ENCODE measurements around the gene NRXN2. TPM values are rescaled to one million over a fixed set of nuclear protein-coding genes. Genes with fewer than 3 reads are reported as not detected.

Gene NRXN2
- total and polyA plus RNA-seq, 9 donors: 11.8 to 41.8 (median 30.5) TPM

DNA sequence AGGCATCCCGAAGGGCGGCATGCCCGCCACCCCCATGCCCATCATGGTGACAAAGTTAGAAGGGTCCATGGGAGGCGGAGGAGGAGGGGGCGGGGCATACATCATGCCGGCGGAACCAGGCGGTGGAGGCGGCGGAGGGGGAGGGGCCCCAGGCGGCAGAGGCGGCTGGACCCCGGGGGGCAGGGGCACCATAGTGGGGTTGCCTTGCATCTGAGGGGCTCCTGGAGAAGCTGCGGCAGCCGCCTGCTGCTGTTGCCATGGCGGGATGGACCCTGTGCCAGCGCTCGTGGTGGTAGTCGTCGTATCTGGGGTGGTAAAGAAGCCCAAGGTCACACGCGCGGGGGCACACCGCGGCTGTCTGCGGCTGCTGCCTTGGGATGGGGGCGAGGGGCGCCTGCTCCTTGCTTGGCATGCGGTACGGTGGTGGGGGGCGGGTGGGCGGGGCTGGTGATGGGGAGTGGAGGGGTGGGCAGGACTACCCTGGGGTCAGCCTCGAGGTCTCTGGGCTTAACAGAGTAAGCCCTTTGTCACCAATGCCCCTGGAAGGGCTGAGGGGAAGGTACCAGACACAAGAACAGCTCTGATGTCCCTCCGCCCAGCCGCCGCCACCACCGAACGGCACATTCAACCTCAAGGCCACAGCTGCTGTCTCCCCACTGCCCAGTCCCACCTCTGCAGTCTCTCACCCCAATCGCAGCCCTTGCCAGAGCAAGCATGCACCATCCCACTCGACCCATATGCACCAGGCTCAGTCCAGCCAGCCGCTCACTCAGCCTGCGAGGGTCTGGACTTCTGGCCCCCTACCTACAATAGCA is 43.1 kb upstream of the NRXN2 start:
- Histone ChIP-seq H3K9me3 (replicated peaks; ENCODE audit: control insufficient read depth, low read depth, low read length) (no peaks in the 10 kb centered on the region), H3K36me3 (ENCODE audit: control insufficient read depth, insufficient read depth, low read length) (peaks cover 87% of the 10 kb centered on the region), H3K27ac (ENCODE audit: low read length) (no peak overlapping the region), H3K4me3 (ENCODE audit: low read length) (no peak overlapping the region), H3K27me3 (ENCODE audit: control insufficient read depth, insufficient read depth, low read length) (no peaks in the 10 kb centered on the region), H3K4me1 (ENCODE audit: control insufficient read depth, insufficient read depth, low read length) (peaks cover 30% of the 10 kb centered on the region)
- no peak for DNase-seq
- 83% methylated on average over 20 of the region's 42 CpGs for WGBS (ENCODE audit: insufficient coverage)

DNA sequence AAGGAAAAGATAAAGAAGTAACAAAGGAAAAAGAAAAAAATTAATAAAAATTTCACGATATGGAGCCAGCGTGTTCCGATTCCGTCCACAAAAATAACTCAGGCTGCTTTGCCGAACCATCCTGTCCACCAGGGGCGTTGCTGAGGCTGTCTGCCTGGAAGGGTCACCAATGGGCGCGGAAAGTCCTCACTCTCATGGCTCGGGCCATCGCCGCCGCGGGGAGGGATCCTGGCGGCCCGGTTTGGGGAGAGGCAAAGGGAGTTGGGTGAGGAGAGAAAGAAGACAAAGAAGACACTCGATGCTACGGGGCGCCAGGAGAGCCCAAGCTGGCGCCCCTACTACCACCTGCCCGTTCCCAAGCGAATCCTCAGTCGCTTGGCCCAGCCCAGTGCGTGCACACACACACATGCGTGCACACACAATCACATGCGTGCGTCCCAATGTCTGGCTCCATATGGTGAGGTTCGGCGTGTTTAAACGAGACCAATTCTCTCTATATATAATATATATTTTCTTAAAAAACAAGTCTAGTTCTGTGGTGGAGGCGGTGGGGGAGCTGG is 42.4 kb upstream of the NRXN2 start:
- Histone ChIP-seq H3K36me3 (ENCODE audit: control insufficient read depth, insufficient read depth, low read length) (peaks cover 80% of the 10 kb centered on the region), H3K27me3 (ENCODE audit: control insufficient read depth, insufficient read depth, low read length) (no peaks in the 10 kb centered on the region), H3K4me1 (ENCODE audit: control insufficient read depth, insufficient read depth, low read length) (peaks cover 36% of the 10 kb centered on the region), H3K4me3 (ENCODE audit: low read length) (no peak overlapping the region), H3K27ac (ENCODE audit: low read length) (no peak overlapping the region), H3K9me3 (replicated peaks; ENCODE audit: control insufficient read depth, low read depth, low read length) (no peaks in the 10 kb centered on the region)
- no peak for DNase-seq
- 82% methylated on average over 23 of the region's 30 CpGs for WGBS (ENCODE audit: insufficient coverage)

GRCh38 chr11:64764753-64765152 is 41.8 kb upstream of the NRXN2 start:
- no peak for DNase-seq
- Histone ChIP-seq H3K4me3 (ENCODE audit: low read length) (no peak overlapping the region), H3K36me3 (ENCODE audit: control insufficient read depth, insufficient read depth, low read length) (peaks cover 74% of the 10 kb centered on the region), H3K4me1 (ENCODE audit: control insufficient read depth, insufficient read depth, low read length) (peaks cover 43% of the 10 kb centered on the region), H3K27ac (ENCODE audit: low read length) (no peak overlapping the region), H3K27me3 (ENCODE audit: control insufficient read depth, insufficient read depth, low read length) (no peaks in the 10 kb centered on the region), H3K9me3 (replicated peaks; ENCODE audit: control insufficient read depth, low read depth, low read length) (no peaks in the 10 kb centered on the region)
- WGBS (ENCODE audit: insufficient coverage): 75% methylated on average over 2 of the region's 8 CpGs

DNA sequence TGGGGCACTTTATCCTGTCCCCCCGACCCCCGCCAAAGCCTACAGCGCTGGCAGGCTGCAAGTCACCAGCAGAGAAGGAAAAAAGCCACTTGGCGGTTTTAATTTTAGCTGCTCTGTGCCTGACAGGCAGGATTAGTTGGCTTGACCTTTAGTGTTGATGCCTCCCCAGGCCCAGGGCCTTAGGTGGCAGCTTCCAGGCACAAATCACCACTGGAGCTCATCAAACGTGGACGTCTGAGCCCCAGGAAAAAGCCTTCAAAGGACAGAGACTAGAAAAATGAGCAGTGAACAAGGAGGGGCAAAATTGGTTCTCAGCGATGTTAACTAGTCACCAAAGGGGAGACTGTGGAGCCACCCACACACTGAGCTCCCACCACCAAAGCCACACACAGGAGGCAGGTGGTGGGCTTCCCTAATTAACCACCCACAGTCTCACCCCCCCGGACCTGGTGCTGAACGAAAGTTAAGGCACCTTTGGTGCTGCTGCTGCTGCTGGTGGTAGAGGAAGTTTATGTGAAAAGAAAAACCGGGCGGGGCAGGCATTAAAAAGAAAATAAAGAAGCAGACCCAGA is 41.1 kb upstream of the NRXN2 start:
- no peak for DNase-seq
- H3K27ac ChIP-seq (ENCODE audit: low read length): peak overlapping the region; percentile 42
- no peaks in the 10 kb centered on the region for H3K9me3 ChIP-seq (replicated peaks; ENCODE audit: control insufficient read depth, low read depth, low read length)
- 74% methylated on average over 5 of the region's 11 CpGs for WGBS (ENCODE audit: insufficient coverage)
- no peak overlapping the region for H3K4me3 ChIP-seq (ENCODE audit: low read length)
- H3K27me3 ChIP-seq (ENCODE audit: control insufficient read depth, insufficient read depth, low read length): no peaks in the 10 kb centered on the region
- H3K36me3 ChIP-seq (ENCODE audit: control insufficient read depth, insufficient read depth, low read length): peaks cover 68% of the 10 kb centered on the region
- peaks cover 49% of the 10 kb centered on the region for H3K4me1 ChIP-seq (ENCODE audit: control insufficient read depth, insufficient read depth, low read length)

GRCh38 chr11:64763526-64764039 is 40.6 kb upstream of the NRXN2 start:
- Histone ChIP-seq H3K36me3 (ENCODE audit: control insufficient read depth, insufficient read depth, low read length) (peaks cover 62% of the 10 kb centered on the region), H3K9me3 (replicated peaks; ENCODE audit: control insufficient read depth, low read depth, low read length) (no peaks in the 10 kb centered on the region), H3K27ac (ENCODE audit: low read length) (peak overlapping the region; percentile 62), H3K27me3 (ENCODE audit: control insufficient read depth, insufficient read depth, low read length) (no peaks in the 10 kb centered on the region), H3K4me3 (ENCODE audit: low read length) (no peak overlapping the region), H3K4me1 (ENCODE audit: control insufficient read depth, insufficient read depth, low read length) (peaks cover 54% of the 10 kb centered on the region)
- DNase-seq: no peak
- WGBS (ENCODE audit: insufficient coverage): 29% methylated on average over 6 of the region's 6 CpGs

DNA sequence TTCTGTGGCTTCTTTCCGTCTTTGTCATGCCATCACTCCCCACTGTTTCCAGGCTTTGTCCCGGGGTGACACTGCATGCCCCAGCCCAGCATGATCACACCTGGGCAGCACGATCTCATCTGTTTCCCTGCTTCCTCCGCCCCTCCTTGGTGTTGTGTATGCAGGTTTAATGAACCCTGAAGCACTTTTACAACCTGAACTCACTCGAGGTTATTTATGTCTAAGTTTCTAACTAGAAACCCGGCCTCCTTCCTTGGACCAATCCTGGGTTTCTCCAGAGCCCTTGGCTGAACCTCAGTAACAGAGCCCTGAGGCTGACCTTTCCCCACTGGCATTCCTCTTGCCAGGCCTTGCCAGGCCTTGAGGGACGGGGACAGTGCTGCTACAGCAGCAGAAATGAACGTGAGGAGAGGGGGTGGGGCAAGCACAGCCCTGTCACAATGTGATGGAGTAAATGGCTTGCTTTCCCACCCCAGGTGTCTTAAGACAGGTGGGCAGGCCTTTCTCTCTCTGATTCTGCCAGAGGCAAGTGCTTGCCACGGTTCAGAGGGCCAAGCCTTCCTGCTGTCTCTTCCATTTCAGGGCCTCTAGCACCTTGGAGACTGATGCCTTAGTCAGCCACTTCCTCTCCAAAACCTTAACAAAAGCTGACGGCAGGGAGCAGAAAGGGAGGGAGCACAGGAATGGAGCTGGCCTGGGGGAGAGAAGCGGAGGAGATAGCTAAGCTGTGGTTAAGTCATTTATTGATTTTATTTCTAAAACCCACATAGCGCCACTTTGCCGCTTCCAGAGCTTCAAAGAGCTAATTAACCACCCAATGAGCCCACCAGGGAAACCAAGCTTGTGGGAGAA is 39.9 kb upstream of the NRXN2 start:
- DNase-seq: peak; percentile 58
- WGBS (ENCODE audit: insufficient coverage): 19% methylated on average over 6 of the region's 13 CpGs
- Histone ChIP-seq H3K9me3 (replicated peaks; ENCODE audit: control insufficient read depth, low read depth, low read length) (no peaks in the 10 kb centered on the region), H3K4me1 (ENCODE audit: control insufficient read depth, insufficient read depth, low read length) (peaks cover 61% of the 10 kb centered on the region), H3K4me3 (ENCODE audit: low read length) (no peak overlapping the region), H3K36me3 (ENCODE audit: control insufficient read depth, insufficient read depth, low read length) (peaks cover 58% of the 10 kb centered on the region), H3K27me3 (ENCODE audit: control insufficient read depth, insufficient read depth, low read length) (no peaks in the 10 kb centered on the region), H3K27ac (ENCODE audit: low read length) (peak overlapping the region; percentile 62)

GRCh38 chr11:64762277-64762673 is 39.3 kb upstream of the NRXN2 start:
- no peak for DNase-seq
- 42% methylated on average over 5 of the region's 5 CpGs for WGBS (ENCODE audit: insufficient coverage)
- H3K36me3 ChIP-seq (ENCODE audit: control insufficient read depth, insufficient read depth, low read length): peaks cover 57% of the 10 kb centered on the region
- H3K4me1 ChIP-seq (ENCODE audit: control insufficient read depth, insufficient read depth, low read length): peaks cover 67% of the 10 kb centered on the region
- no peaks in the 10 kb centered on the region for H3K9me3 ChIP-seq (replicated peaks; ENCODE audit: control insufficient read depth, low read depth, low read length)
- H3K4me3 ChIP-seq (ENCODE audit: low read length): no peak overlapping the region
- H3K27me3 ChIP-seq (ENCODE audit: control insufficient read depth, insufficient read depth, low read length): no peaks in the 10 kb centered on the region
- H3K27ac ChIP-seq (ENCODE audit: low read length): peak overlapping the region; percentile 62

DNA sequence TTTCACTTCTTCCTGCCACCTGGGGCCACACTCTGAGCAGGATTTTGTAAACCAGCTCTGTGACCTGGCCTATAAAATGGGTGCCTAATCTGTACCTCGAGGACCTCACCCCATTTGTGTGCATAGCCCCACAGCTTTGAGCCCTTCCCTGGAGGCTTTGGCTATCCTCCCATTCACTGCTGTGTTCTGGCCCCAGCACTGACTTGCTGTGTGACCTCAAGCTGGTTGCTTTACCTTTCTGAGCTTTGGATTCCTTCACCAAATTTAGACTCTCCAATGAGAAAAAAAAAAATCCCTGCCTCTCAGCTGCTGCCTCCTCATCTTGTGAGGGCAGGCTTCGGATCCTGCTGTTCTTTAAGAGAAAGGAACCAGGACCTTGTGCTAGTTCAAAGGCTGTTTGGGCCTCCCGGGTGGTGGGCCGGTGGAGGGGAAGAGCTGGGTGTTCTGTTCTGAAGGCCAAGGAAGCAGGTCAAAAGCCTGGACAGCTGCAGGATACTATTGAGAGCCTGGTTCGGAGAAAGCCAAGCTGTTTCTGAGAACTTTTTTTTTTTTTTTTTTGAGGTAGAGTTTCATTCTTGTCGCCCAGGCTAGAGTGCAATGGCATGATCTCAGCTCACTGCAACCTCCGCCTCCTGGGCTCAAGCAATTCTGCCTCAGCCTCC is 37.9 kb upstream of the NRXN2 start:
- DNase-seq: peak; percentile 54
- no peaks in the 10 kb centered on the region for H3K27me3 ChIP-seq (ENCODE audit: control insufficient read depth, insufficient read depth, low read length)
- H3K9me3 ChIP-seq (replicated peaks; ENCODE audit: control insufficient read depth, low read depth, low read length): no peaks in the 10 kb centered on the region
- WGBS (ENCODE audit: insufficient coverage): 45% methylated on average over 4 of the region's 7 CpGs
- no peak overlapping the region for H3K4me3 ChIP-seq (ENCODE audit: low read length)
- peak overlapping the region; percentile 95 for H3K27ac ChIP-seq (ENCODE audit: low read length)
- peaks cover 67% of the 10 kb centered on the region for H3K4me1 ChIP-seq (ENCODE audit: control insufficient read depth, insufficient read depth, low read length)
- H3K36me3 ChIP-seq (ENCODE audit: control insufficient read depth, insufficient read depth, low read length): peaks cover 56% of the 10 kb centered on the region

All from muscle of leg (tissue), 11 donors.